Neural progenitor cell (in vitro differentiated cells): ENCODE results near the gene PEPD.

Experiments
- EZH2 ChIP-seq: fragments of 200-600 bp; sonication (generic); IDR thresholded peaks from 2 replicates; pipeline ENCODE4 v1.6.1; 2017; ENCODE audit warnings: antibody characterized with exemption, mild to moderate bottlenecking, moderate library complexity
- EZH2phosphoT487 ChIP-seq: fragments of 200-600 bp; sonication (generic); IDR thresholded peaks from 2 replicates; pipeline ENCODE4 v1.6.1; 2017; ENCODE audit warnings: antibody characterized with exemption
- TF ChIP-seq, protein P1 (sequence below): fragments of 200-600 bp; sonication (generic); IDR thresholded peaks from 2 replicates; pipeline ENCODE4 v1.5.1; 2017; ENCODE audit warnings: antibody characterized with exemption, mild to moderate bottlenecking

DNA sequence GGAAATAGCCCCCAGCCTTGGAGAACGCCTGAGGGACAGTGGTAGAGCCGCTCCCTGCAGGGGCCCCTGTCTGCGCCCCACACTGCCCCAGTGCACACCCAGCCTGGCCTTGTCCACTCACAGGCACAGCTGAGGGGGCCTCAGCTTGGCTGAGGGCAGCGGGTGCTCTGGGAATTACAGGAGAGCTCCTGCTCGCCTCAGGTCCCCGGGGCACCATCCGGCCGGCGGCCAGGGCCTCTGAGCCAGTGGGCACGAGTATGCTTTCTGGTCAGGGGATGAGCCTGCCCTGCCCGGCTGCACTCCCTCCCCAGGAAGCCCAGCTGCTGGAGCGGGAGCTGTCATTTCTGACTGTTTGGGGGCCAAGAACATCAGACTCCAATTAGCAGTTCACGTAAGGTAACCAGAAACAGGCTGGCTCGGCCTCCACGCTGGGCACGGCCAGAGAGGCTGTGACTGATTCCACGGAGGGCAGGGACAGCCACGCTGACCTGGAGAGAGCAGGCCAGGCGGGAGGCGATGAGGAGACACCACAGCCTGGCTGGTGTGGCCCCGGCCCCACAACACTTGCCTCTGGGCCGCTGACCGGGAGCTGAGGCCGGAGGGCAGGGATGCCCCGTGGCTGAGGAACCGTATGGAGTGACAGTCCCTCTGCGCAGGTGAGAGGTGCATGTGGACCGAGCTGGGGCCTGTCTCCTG, 132.7 kb downstream of the PEPD start:
- TF ChIP-seq, protein P1, sequence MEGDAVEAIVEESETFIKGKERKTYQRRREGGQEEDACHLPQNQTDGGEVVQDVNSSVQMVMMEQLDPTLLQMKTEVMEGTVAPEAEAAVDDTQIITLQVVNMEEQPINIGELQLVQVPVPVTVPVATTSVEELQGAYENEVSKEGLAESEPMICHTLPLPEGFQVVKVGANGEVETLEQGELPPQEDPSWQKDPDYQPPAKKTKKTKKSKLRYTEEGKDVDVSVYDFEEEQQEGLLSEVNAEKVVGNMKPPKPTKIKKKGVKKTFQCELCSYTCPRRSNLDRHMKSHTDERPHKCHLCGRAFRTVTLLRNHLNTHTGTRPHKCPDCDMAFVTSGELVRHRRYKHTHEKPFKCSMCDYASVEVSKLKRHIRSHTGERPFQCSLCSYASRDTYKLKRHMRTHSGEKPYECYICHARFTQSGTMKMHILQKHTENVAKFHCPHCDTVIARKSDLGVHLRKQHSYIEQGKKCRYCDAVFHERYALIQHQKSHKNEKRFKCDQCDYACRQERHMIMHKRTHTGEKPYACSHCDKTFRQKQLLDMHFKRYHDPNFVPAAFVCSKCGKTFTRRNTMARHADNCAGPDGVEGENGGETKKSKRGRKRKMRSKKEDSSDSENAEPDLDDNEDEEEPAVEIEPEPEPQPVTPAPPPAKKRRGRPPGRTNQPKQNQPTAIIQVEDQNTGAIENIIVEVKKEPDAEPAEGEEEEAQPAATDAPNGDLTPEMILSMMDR = no peak
- TF ChIP-seq EZH2phosphoT487 (no peak), EZH2 (no peak)
